MCF 10A (cell line): ENCODE measurements around the gene PDIA2. TPM values are rescaled to one million over a fixed set of nuclear protein-coding genes. Genes with fewer than 3 reads are reported as not detected.

Source experiments
- BruUV-seq: library from RNA; stranded (reverse); fragments of 400-500 nt; replicated peaks from 2 replicates; lab custom pipeline; 2021; lab: Mats Ljungman, UMichigan
- CTCF ChIA-PET: fragments of 300-600 bp; sonication (Branson Sonifier 250); formaldehyde crosslinking; extraction: SDS; loops from one replicate; lab custom pipeline; 2021; ENCODE audit warnings: antibody characterized with exemption, inconsistent platforms; lab: Yijun Ruan, JAX
- POLR2A ChIA-PET: fragments of 300-600, 350-650 bp; sonication (Branson Sonifier 250); formaldehyde crosslinking; extraction: SDS; loops from one replicate; lab custom pipeline; 2020; ENCODE audit warnings: antibody characterized with exemption, inconsistent platforms; lab: Yijun Ruan, JAX
- DNase-seq: peaks from one replicate; pipeline ENCODE4 v3.0.0-alpha.2; 2018; ENCODE audit not compliant: unreplicated experiment
- H3K27ac Mint-ChIP-seq: one replicate; pipeline ENCODE4 v1.8.0; 2022; ENCODE audit warnings: mild to moderate bottlenecking, low read depth, mixed read lengths; ENCODE audit not compliant: unreplicated experiment
- H3K27me3 Mint-ChIP-seq: one replicate; pipeline ENCODE4 v1.8.0; 2022; ENCODE audit warnings: mixed read lengths; ENCODE audit not compliant: insufficient read depth, unreplicated experiment
- H3K36me3 Mint-ChIP-seq: one replicate; pipeline ENCODE4 v1.8.0; 2022; ENCODE audit warnings: mild to moderate bottlenecking, moderate library complexity, mixed read lengths; ENCODE audit not compliant: insufficient read depth, unreplicated experiment
- H3K4me1 Mint-ChIP-seq: one replicate; pipeline ENCODE4 v1.8.0; 2022; ENCODE audit warnings: mixed read lengths; ENCODE audit not compliant: insufficient read depth, unreplicated experiment
- H3K4me3 Mint-ChIP-seq: one replicate; pipeline ENCODE4 v1.8.0; 2022; ENCODE audit warnings: mild to moderate bottlenecking, moderate library complexity, mixed read lengths; ENCODE audit not compliant: unreplicated experiment
- H3K9me3 Mint-ChIP-seq: one replicate; pipeline ENCODE4 v1.8.0; 2022; ENCODE audit warnings: mixed read lengths; ENCODE audit not compliant: unreplicated experiment
- intact Hi-C: fragments of 100-400 bp; cut with micrococcal nuclease; formaldehyde crosslinking; loops from 2 replicates; pipeline ENCODE4 v1.14.1; 2022
- total RNA-seq: library from RNA; stranded (reverse); gene quantifications from 2 replicates; pipeline ENCODE4 v1.2.3, GENCODE V29; 2022
- TF ChIP-seq, protein P1 (sequence below): fragments of 200-600 bp; IDR thresholded peaks from one replicate; pipeline ENCODE4 v1.8.0; 2022; ENCODE audit warnings: antibody characterized with exemption, mild to moderate bottlenecking; ENCODE audit not compliant: unreplicated experiment

The PDIA2 gene
- total RNA-seq, 1 experiment from 2014 or later: not detected

DNA sequence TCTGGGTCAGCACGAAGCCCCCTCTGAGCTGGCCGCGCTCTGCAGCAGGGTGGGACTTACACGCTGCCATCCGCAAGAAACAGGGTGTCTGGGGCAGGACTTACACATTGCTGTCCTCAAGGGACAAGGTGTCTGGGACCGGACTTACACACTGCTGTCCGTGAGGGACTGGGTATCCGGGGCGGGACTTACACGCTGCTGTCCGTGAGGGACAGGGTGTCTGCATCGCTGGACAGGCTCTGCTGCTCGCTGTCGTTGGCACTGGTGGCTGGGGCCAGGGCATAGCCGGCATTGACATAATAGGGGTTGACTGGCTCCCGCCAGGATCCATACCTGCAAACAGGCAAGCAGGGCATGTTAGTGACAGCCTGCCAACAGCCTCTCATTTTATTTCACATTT lies 31.4 kb downstream of the PDIA2 start:
- Mint-ChIP-seq H3K4me3 (no peak overlapping the region), H3K4me1 (no peaks in the 10 kb centered on the region), H3K36me3 (peaks cover 19% of the 10 kb centered on the region), H3K27ac (no peak overlapping the region), H3K27me3 (no peaks in the 10 kb centered on the region), H3K9me3 (no peaks in the 10 kb centered on the region)
- ChIA-PET POLR2A (no interaction called here), CTCF (no interaction called here)
- DNase-seq: no peak
- TF ChIP-seq, protein P1, sequence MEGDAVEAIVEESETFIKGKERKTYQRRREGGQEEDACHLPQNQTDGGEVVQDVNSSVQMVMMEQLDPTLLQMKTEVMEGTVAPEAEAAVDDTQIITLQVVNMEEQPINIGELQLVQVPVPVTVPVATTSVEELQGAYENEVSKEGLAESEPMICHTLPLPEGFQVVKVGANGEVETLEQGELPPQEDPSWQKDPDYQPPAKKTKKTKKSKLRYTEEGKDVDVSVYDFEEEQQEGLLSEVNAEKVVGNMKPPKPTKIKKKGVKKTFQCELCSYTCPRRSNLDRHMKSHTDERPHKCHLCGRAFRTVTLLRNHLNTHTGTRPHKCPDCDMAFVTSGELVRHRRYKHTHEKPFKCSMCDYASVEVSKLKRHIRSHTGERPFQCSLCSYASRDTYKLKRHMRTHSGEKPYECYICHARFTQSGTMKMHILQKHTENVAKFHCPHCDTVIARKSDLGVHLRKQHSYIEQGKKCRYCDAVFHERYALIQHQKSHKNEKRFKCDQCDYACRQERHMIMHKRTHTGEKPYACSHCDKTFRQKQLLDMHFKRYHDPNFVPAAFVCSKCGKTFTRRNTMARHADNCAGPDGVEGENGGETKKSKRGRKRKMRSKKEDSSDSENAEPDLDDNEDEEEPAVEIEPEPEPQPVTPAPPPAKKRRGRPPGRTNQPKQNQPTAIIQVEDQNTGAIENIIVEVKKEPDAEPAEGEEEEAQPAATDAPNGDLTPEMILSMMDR: no peak
- intact Hi-C loops: no loop called here
- BruUV-seq: no TSS peak

DNA sequence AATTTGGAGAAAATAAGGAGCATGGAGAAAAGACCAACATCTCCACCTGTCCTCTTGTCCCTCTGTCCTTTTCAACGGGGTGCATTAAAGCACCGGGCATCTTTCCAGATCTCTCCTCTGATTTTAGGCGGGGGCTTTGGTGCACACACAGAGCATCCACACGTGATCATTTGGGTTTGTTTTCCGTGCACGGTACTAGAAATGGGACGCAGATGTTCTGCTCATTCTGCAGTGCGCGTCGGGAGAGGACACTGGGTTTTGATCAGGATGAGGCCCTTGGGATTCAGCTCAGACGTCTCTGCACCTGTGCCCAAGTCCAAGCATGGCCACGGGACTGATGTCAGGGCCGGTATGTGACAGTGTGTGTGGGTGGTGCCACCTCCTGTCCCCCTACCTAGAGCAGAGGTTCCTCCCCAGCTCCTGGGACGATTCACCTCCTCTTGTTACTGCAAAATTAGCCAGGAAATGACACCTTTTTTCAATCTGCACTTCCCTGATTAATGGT lies 31.9 kb downstream of the PDIA2 start:
- Mint-ChIP-seq H3K9me3 (no peaks in the 10 kb centered on the region), H3K27me3 (no peaks in the 10 kb centered on the region), H3K4me1 (no peaks in the 10 kb centered on the region), H3K36me3 (peaks cover 19% of the 10 kb centered on the region), H3K27ac (no peak overlapping the region), H3K4me3 (no peak overlapping the region)
- TF ChIP-seq, protein P1: no peak
- POLR2A ChIA-PET: no interaction called here
- DNase-seq: no peak
- intact Hi-C loops: no loop called here
- no TSS peak for BruUV-seq
- CTCF ChIA-PET: interaction anchor here (0.7 kb wide), 1 partner anchor 48 kb away, joined by 3 read pairs; no protein-coding TSS in a partner anchor

DNA sequence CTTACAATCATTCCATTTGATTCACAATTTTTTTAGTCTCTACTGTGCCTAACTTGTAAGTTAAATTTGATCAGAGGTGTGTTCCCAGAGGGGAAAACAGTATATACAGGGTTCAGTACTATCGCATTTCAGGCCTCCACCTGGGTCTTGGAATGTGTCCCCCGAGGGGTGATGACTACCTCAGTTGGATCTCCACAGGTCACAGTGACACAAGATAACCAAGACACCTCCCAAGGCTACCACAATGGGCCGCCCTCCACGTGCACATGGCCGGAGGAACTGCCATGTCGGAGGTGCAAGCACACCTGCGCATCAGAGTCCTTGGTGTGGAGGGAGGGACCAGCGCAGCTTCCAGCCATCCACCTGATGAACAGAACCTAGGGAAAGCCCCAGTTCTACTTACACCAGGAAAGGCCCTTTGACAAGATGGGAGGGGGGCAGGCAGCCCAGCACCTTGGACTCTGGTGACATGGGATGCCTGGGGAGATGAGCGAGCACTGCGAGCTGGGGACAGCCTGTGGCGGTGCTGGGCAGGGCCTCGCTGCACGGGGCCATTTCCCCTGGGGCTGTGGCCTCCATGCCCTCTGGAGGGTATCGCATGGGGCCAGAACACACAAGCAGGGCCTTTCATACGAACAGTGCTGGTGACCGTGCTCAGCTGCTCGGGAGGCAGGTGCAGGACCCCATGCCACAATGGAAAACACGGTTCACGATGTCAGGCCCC lies 33.9 kb downstream of the PDIA2 start:
- BruUV-seq: no TSS peak
- ChIA-PET CTCF (no interaction called here), POLR2A (interaction anchor here (0.5 to 1.2 kb wide), 2 partner anchors 29 to 82 kb away, joined by 3 read pairs; no protein-coding TSS in a partner anchor)
- Mint-ChIP-seq H3K9me3 (no peaks in the 10 kb centered on the region), H3K4me3 (no peak overlapping the region), H3K4me1 (no peaks in the 10 kb centered on the region), H3K27me3 (no peaks in the 10 kb centered on the region), H3K27ac (no peak overlapping the region), H3K36me3 (peaks cover 27% of the 10 kb centered on the region)
- intact Hi-C loops: no loop called here
- TF ChIP-seq, protein P1: no peak
- no peak for DNase-seq

DNA sequence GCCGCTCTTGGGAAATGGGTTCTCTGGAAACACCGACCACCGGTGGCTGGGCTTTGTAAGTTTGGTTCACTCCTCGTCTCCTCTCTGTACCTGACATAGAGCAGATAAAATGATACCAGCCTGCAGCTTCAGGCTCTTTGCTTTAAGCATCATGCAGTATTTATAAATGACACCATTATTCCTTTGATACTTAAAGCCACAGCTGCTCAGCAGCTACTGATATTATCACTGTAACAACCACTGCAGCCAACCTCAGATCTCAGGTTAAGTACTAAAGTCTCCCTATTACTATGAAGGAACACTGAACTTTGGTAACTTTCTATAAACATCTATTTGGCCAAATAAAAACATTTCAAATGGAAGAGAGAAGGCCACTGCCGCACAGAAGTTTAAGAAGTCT lies 34.6 kb downstream of the PDIA2 start:
- ChIA-PET CTCF (no interaction called here), POLR2A (no interaction called here)
- H3K27ac Mint-ChIP-seq: no peak overlapping the region
- peaks cover 21% of the 10 kb centered on the region for H3K36me3 Mint-ChIP-seq
- H3K27me3 Mint-ChIP-seq: no peaks in the 10 kb centered on the region
- H3K4me3 Mint-ChIP-seq: no peak overlapping the region
- no peak for DNase-seq
- no peaks in the 10 kb centered on the region for H3K4me1 Mint-ChIP-seq
- BruUV-seq: no TSS peak
- TF ChIP-seq, protein P1: no peak
- intact Hi-C loops: no loop called here
- H3K9me3 Mint-ChIP-seq: no peaks in the 10 kb centered on the region
